HepG2 (cell line): ENCODE results near the gene MTX1. TPM values are rescaled to one million over a fixed set of nuclear protein-coding genes. Genes with fewer than 3 reads are reported as not detected.

Source experiments
- ATAC-seq: fragments of 200-7000 bp; cut with Tn5 transposase; 3 replicates; pipeline ENCODE4 v1.9.1; 2020; ENCODE audit warnings: mild to moderate bottlenecking, moderate library complexity
- BruUV-seq: library from RNA; stranded (reverse); fragments of 400-500 nt; replicated peaks from 2 replicates; lab custom pipeline; 2021; lab: Mats Ljungman, UMichigan
- CTCF ChIA-PET: fragments of 300-600 bp; formaldehyde crosslinking; extraction: SDS; loops from one replicate; lab custom pipeline; 2021; ENCODE audit warnings: low total read pairs, inconsistent platforms, low intra/inter-chr PET ratio; lab: Yijun Ruan, JAX
- POLR2A ChIA-PET: fragments of 350-600 bp; sonication (Branson Sonifier 250); formaldehyde crosslinking; loops from one replicate; lab custom pipeline; 2020; ENCODE audit warnings: antibody characterized with exemption, inconsistent platforms; lab: Yijun Ruan, JAX
- DNase-seq: peaks from one replicate; pipeline ENCODE4 v3.0.0-alpha.2; 2015; ENCODE audit warnings: low spot score
- FAIRE-seq: peaks from 3 replicates; lab custom pipeline; 2011; peaks lifted over from hg19 to GRCh38; lab: Jason Lieb, UNC
- H2AFZ ChIP-seq: one replicate; pipeline ENCODE4 v1.6.1; 2011; ENCODE audit warnings: low read length, inconsistent platforms
- H3K27ac ChIP-seq: fragments of 300-600 bp; 3 replicates; pipeline ENCODE4 v1.8.0; 2011; ENCODE audit warnings: mixed run types, mild to moderate bottlenecking, mixed read lengths, low read length, inconsistent platforms; ENCODE audit not compliant: insufficient read depth; ENCODE audit errors: extremely low read length
- H3K27me3 ChIP-seq, 2 experiments: fragments of 200-600 bp in 1 of 2; 2 replicates in 1 of 2; 3 replicates in 1 of 2; pipeline versions ENCODE4 v1.6.0 to v1.8.0; 2011; ENCODE audit warnings: low read length in 2 of 2, mild to moderate bottlenecking in 2 of 2, moderate library complexity in 2 of 2, inconsistent platforms in 1 of 2; ENCODE audit not compliant: insufficient read depth in 2 of 2, control insufficient read depth in 1 of 2
- H3K36me3 ChIP-seq, 2 experiments: fragments of 200-600 bp in 1 of 2; replicated peaks in 1 of 2; 2 replicates in 1 of 2; 3 replicates in 1 of 2; pipeline versions ENCODE4 v1.5.1 to v1.8.0; 2011; ENCODE audit warnings: low read length in 2 of 2, inconsistent platforms in 1 of 2; ENCODE audit not compliant: insufficient read depth in 2 of 2, control insufficient read depth in 1 of 2
- H3K4me1 ChIP-seq: 2 replicates; pipeline ENCODE4 v1.5.1; 2012; ENCODE audit warnings: low read length, inconsistent platforms; ENCODE audit not compliant: insufficient read depth
- H3K4me2 ChIP-seq: 2 replicates; pipeline ENCODE4 v1.6.0; 2011; ENCODE audit warnings: low read depth, low read length, inconsistent platforms
- H3K4me3 ChIP-seq, 3 experiments: fragments of 200-600 bp in 1 of 3; sonication (generic), shearing (Covaris generic) in 1 of 3; replicated peaks in 1 of 3; 2 replicates each; pipeline ENCODE4 v1.5.1; 2011 to 2016; ENCODE audit warnings: low read length in 3 of 3, inconsistent platforms in 2 of 3, low read depth in 2 of 3, mild to moderate bottlenecking in 2 of 3, control low read depth in 1 of 3, mixed read lengths in 1 of 3; ENCODE audit not compliant: insufficient read depth in 1 of 3
- H3K79me2 ChIP-seq: one replicate; pipeline ENCODE4 v1.6.1; 2011; ENCODE audit warnings: low read length, inconsistent platforms; ENCODE audit not compliant: insufficient read depth
- H3K9ac ChIP-seq: 2 replicates; pipeline ENCODE4 v1.6.0; 2011; ENCODE audit warnings: mild to moderate bottlenecking, low read depth, low read length, inconsistent platforms; ENCODE audit not compliant: insufficient read depth
- H3K9me3 ChIP-seq: 2 replicates; pipeline ENCODE4 v1.5.1; 2012; ENCODE audit warnings: mild to moderate bottlenecking, low read length
- H4K20me1 ChIP-seq: 2 replicates; pipeline ENCODE4 v1.6.0; 2011; ENCODE audit warnings: inconsistent platforms, mild to moderate bottlenecking, low read length, moderate library complexity; ENCODE audit not compliant: insufficient read depth
- AGO1 ChIP-seq: fragments of 200-400 bp; formaldehyde crosslinking; IDR thresholded peaks from 2 replicates; pipeline ENCODE4 v1.6.1; 2017; ENCODE audit warnings: mild to moderate bottlenecking, low read depth, low read length, moderate library complexity; ENCODE audit not compliant: poor library complexity, severe bottlenecking
- ATF5 ChIP-seq: sonication (generic); formaldehyde crosslinking; IDR thresholded peaks from 2 replicates; pipeline ENCODE4 v1.4.0; 2020; ENCODE audit warnings: mild to moderate bottlenecking, low read depth, missing genetic modification reagents
- CEBPG ChIP-seq: IDR thresholded peaks from 2 replicates; pipeline ENCODE4 v1.6.1; 2016
- CENPX ChIP-seq: sonication (generic); formaldehyde crosslinking; IDR thresholded peaks from 2 replicates; pipeline ENCODE4 v1.9.0; 2021; ENCODE audit warnings: mild to moderate bottlenecking, missing genetic modification reagents, moderate library complexity
- ELF4 ChIP-seq: sonication (generic); formaldehyde crosslinking; IDR thresholded peaks from 2 replicates; pipeline ENCODE4 v1.5.0; 2020; ENCODE audit warnings: missing genetic modification reagents, mild to moderate bottlenecking, moderate library complexity, borderline replicate concordance
- ELK4 ChIP-seq: sonication (generic); formaldehyde crosslinking; IDR thresholded peaks from 2 replicates; pipeline ENCODE4 v1.9.0; 2021; ENCODE audit warnings: missing genetic modification reagents, borderline replicate concordance
- KDM5B ChIP-seq: sonication (generic); formaldehyde crosslinking; IDR thresholded peaks from 2 replicates; pipeline ENCODE4 v1.4.0; 2020; ENCODE audit warnings: missing genetic modification reagents, mild to moderate bottlenecking, borderline replicate concordance
- PAX8 ChIP-seq: sonication (generic); formaldehyde crosslinking; IDR thresholded peaks from 2 replicates; pipeline ENCODE4 v1.8.0; 2022; ENCODE audit warnings: mild to moderate bottlenecking, missing genetic modification reagents, borderline replicate concordance
- PHF8 ChIP-seq: sonication (generic); formaldehyde crosslinking; IDR thresholded peaks from 2 replicates; pipeline ENCODE4 v1.5.0; 2020; ENCODE audit warnings: missing genetic modification reagents
- ZBTB4 ChIP-seq: sonication (generic); formaldehyde crosslinking; IDR thresholded peaks from 2 replicates; pipeline ENCODE4 v1.4.0; 2020; ENCODE audit warnings: missing genetic modification reagents, mild to moderate bottlenecking, borderline replicate concordance
- ZHX1 ChIP-seq: sonication (generic); formaldehyde crosslinking; IDR thresholded peaks from 2 replicates; pipeline ENCODE4 v1.8.1; 2022; ENCODE audit warnings: low read depth, mild to moderate bottlenecking, missing genetic modification reagents
- ZNF530 ChIP-seq: sonication (generic); formaldehyde crosslinking; IDR thresholded peaks from 2 replicates; pipeline ENCODE4 v1.5.0; 2020; ENCODE audit warnings: low read depth, mild to moderate bottlenecking, missing genetic modification reagents
- ZNF672 ChIP-seq: sonication (generic); formaldehyde crosslinking; IDR thresholded peaks from 2 replicates; pipeline ENCODE4 v1.8.1; 2022; ENCODE audit warnings: missing genetic modification reagents
- ZNF781 ChIP-seq: sonication (generic); formaldehyde crosslinking; IDR thresholded peaks from 2 replicates; pipeline ENCODE4 v1.5.1; 2020; ENCODE audit warnings: borderline replicate concordance, mild to moderate bottlenecking, missing genetic modification reagents; ENCODE audit errors: not compliant biosample characterization
- WGBS: methylation state at CpG from one replicate; pipeline ENCODE4 v1.1.6; 2017; ENCODE audit warnings: low lambda C conversion rate; 5-methylcytosine and 5-hydroxymethylcytosine counted together
- in situ Hi-C: cut with HindIII; loops from 2 replicates; pipeline ENCODE4 v1.10.0; 2017; ENCODE audit warnings: low pct_unique_long_range_greater_than_20kb; ENCODE audit not compliant: extremely low pct_ligation_motif_present
- intact Hi-C: fragments of 100-400 bp; cut with micrococcal nuclease; formaldehyde crosslinking; loops from one replicate; pipeline ENCODE4 v1.10.0; 2022; ENCODE audit not compliant: unreplicated experiment
- polyA plus RNA-seq, 8 experiments: library from polyadenylated mRNA; depleted of rRNA in 3 of 8; stranded (reverse) in 7 of 8; unstranded in 1 of 8; fragments of >200 nt; fragmentation: Illumina TruSeq in 4 of 8; extraction: Trizol in 4 of 8; gene quantifications; 2 replicates each; pipeline versions ENCODE4 v1.2.1 to v1.2.3, GENCODE V29; 2011 to 2016; ENCODE audit warnings: low read depth in 4 of 8, missing spikeins in 1 of 8, mixed read lengths in 1 of 8; ENCODE audit not compliant: insufficient read depth in 1 of 8
- total RNA-seq, 5 experiments: library from RNA; depleted of rRNA; stranded (reverse); fragments of >200 nt; fragmentation: Illumina TruSeq; extraction: Trizol; gene quantifications; 2 replicates each; pipeline ENCODE4 v1.2.3, GENCODE V29; 2016; ENCODE audit warnings: low read depth in 1 of 5

Gene MTX1
- total and polyA plus RNA-seq, 2 of the 13 experiments (the other 11 are each of a cell fraction or from before 2014, with no cell fraction given): 64.5 to 72.6 TPM

GRCh38 chr1:155181371-155182051 lies 27.0 kb upstream of the MTX1 start (continued):
- no peak for TF ChIP-seq ZNF781 (CRISPR knock-in tag)
- TF ChIP-seq CENPX (CRISPR knock-in tag): no peak
- TF ChIP-seq PAX8 (CRISPR knock-in tag): no peak
- no peak for TF ChIP-seq CEBPG (CRISPR knock-in tag)
- TF ChIP-seq ZNF672 (CRISPR knock-in tag): no peak
- no peak for TF ChIP-seq ELF4 (CRISPR knock-in tag)
- TF ChIP-seq, all 625 proteins: peak for 0

- Histone ChIP-seq H2AFZ (no peak overlapping the region), H3K4me1 (peaks cover 38% of the 10 kb centered on the region), H3K9me3 (no peaks in the 10 kb centered on the region), H3K79me2 (no peaks in the 10 kb centered on the region), H3K36me3 (no peaks in the 10 kb centered on the region), H4K20me1 (no peaks in the 10 kb centered on the region), H3K4me2 (no peak overlapping the region), H3K4me3 (no peak overlapping the region), H3K27ac (no peak overlapping the region), H3K27me3 (peaks cover 6 to 49% of the 10 kb centered on the region in 2 experiments; a peak in 4 of 5 replicates), H3K9ac (no peak overlapping the region)
- DNase-seq (no peak), ATAC-seq (no peak), FAIRE-seq (no peak)
- intact Hi-C loops (no loop called here), in situ Hi-C loops (no loop called here)
- ChIA-PET CTCF (no interaction called here), POLR2A (no interaction called here)
- no TSS peak for BruUV-seq
- 38% methylated on average over 5 of the region's 7 CpGs for WGBS
- no peak for TF ChIP-seq ZHX1 (CRISPR knock-in tag)
- no peak for TF ChIP-seq ELK4 (CRISPR knock-in tag)
- no peak for TF ChIP-seq ZBTB4 (CRISPR knock-in tag)
- TF ChIP-seq AGO1: no peak
- no peak for TF ChIP-seq ZNF530
- no peak for TF ChIP-seq ATF5 (CRISPR knock-in tag)
- no peak for TF ChIP-seq KDM5B (CRISPR knock-in tag)
- TF ChIP-seq PHF8 (CRISPR knock-in tag): no peak
Measured at GRCh38 chr1:155182052-155182550, 26.4 kb upstream of the MTX1 start.
